Right renal pelvis (tissue), 4 donors: Measurements from ENCODE around the gene OSCP1. TPM values are rescaled to one million over a fixed set of nuclear protein-coding genes. Genes with fewer than 3 reads are reported as not detected.

Source experiments
- DNase-seq, 4 donors: peaks; one replicate each; pipeline ENCODE4 v3.0.0-alpha.2; 2013; ENCODE audit warnings: low read depth in 4 of 4, low spot score in 3 of 4, missing footprints in 1 of 4
- polyA plus RNA-seq, 4 donors: library from polyadenylated mRNA; unstranded; fragments of 120-200 nt; gene quantifications; one replicate each; pipeline ENCODE4 v1.2.1, GENCODE V29; 2013; ENCODE audit not compliant: insufficient read length in 4 of 4

Gene OSCP1
- polyA plus RNA-seq, 4 donors = 20.0 to 25.8 (median 22.2) TPM

- DNase-seq = no peak
Measured at GRCh38 chr1:36386265-36387140, 63.7 kb downstream of the OSCP1 start.

GRCh38 chr1:36385410-36386264 lies 64.6 kb downstream of the OSCP1 start, which contains the start of gene STK40:
STK40 (minus strand) TSS chr1:36385924; CDS start chr1:36361332, 24,592 bp downstream.
- DNase-seq = peak; percentile 94 to 98 (median 98)

- no peak for DNase-seq
Measured at GRCh38 chr1:36384542-36385409, 65.5 kb downstream of the OSCP1 start.

GRCh38 chr1:36383240-36383639 lies 67.0 kb downstream of the OSCP1 start:
- no peak for DNase-seq

- no peak for DNase-seq
Measured at GRCh38 chr1:36382669-36383068, 67.6 kb downstream of the OSCP1 start.

- DNase-seq = no peak
Measured at GRCh38 chr1:36382231-36382630, 68.0 kb downstream of the OSCP1 start.

- no peak for DNase-seq
Measured at GRCh38 chr1:36381405-36381804, 68.8 kb downstream of the OSCP1 start.

- no peak for DNase-seq
Measured at GRCh38 chr1:36380782-36381181, 69.5 kb downstream of the OSCP1 start.

GRCh38 chr1:36380143-36380619 lies 70.1 kb downstream of the OSCP1 start:
- DNase-seq = no peak

- no peak for DNase-seq
Measured at GRCh38 chr1:36377791-36378492, 72.3 kb downstream of the OSCP1 start.

- DNase-seq = no peak
Measured at GRCh38 chr1:36372617-36373016, 77.6 kb downstream of the OSCP1 start.

- peak in 2 of 4 donors; percentile 69 to 70 for DNase-seq
Measured at GRCh38 chr1:36369061-36369861, 81.0 kb downstream of the OSCP1 start.

Other genes starting within 250 kb of the OSCP1 start
- 100 to 1,000 TPM; 122 to 147 (median 139) TPM for gene THRAP3, start 226.0 kb downstream of the OSCP1 start, polyA plus RNA-seq
- 10 to 100 TPM; 21.4 to 26.2 (median 25.1) TPM for gene SH3D21, start 144.1 kb downstream of the OSCP1 start, polyA plus RNA-seq
- gene EVA1B, start 126.8 kb downstream of the OSCP1 start, polyA plus RNA-seq = 100 to 1,000 TPM in 1 of 4 donors, 10 to 100 TPM in 3; 45.4 to 124 (median 57.3) TPM
- 10 to 100 TPM; 40.8 to 48.2 (median 43.7) TPM for gene STK40, start 64.5 kb downstream of the OSCP1 start, polyA plus RNA-seq
- 10 to 100 TPM; 25.8 to 33.3 (median 27.6) TPM for gene LSM10, start 52.5 kb downstream of the OSCP1 start, polyA plus RNA-seq
- gene MRPS15, start 13.9 kb upstream of the OSCP1 start, polyA plus RNA-seq = 10 to 100 TPM; 71.1 to 73.4 (median 72.1) TPM
- 1 to 10 TPM; 2.7 to 4.3 (median 3.2) TPM for gene CSF3R, start 32.5 kb upstream of the OSCP1 start, polyA plus RNA-seq